H9 (cell line): Measurements from ENCODE around the gene TAGLN3. TPM values are rescaled to one million over a fixed set of nuclear protein-coding genes. Genes with fewer than 3 reads are reported as not detected.

Experiments used
- DNase-seq: peaks from one replicate; pipeline ENCODE4 v3.0.0-alpha.2; 2017
- H2AFZ ChIP-seq: one replicate; pipeline ENCODE4 v1.6.1; 2013; ENCODE audit warnings: mild to moderate bottlenecking, low read length, control low read depth, moderate library complexity
- H2AK5ac ChIP-seq: 2 replicates; pipeline ENCODE4 v1.6.1; 2013; ENCODE audit warnings: low read length, control low read depth, mixed read lengths; ENCODE audit not compliant: insufficient read length
- H2BK120ac ChIP-seq: one replicate; pipeline ENCODE4 v1.6.1; 2013; ENCODE audit warnings: low read depth, mild to moderate bottlenecking, low read length, control low read depth, inconsistent platforms; ENCODE audit not compliant: poor library complexity, severe bottlenecking
- H2BK12ac ChIP-seq: 2 replicates; pipeline ENCODE4 v1.6.1; 2013; ENCODE audit warnings: low read length, control low read depth, mixed read lengths, low read depth; ENCODE audit not compliant: insufficient read length
- H2BK15ac ChIP-seq: 2 replicates; pipeline ENCODE4 v1.6.1; 2013; ENCODE audit warnings: low read depth, low read length, control low read depth
- H2BK20ac ChIP-seq: one replicate; pipeline ENCODE4 v1.6.1; 2013; ENCODE audit warnings: low read depth, mild to moderate bottlenecking, low read length, control low read depth, inconsistent platforms; ENCODE audit not compliant: poor library complexity, severe bottlenecking
- H2BK5ac ChIP-seq: 2 replicates; pipeline ENCODE4 v1.6.1; 2013; ENCODE audit warnings: low read length, control low read depth, mixed read lengths; ENCODE audit not compliant: insufficient read length
- H3K14ac ChIP-seq: 2 replicates; pipeline ENCODE4 v1.6.1; 2013; ENCODE audit warnings: low read length, control low read depth; ENCODE audit not compliant: insufficient read depth
- H3K18ac ChIP-seq: 2 replicates; pipeline ENCODE4 v1.6.1; 2013; ENCODE audit warnings: low read depth, mild to moderate bottlenecking, mixed read lengths, low read length, control low read depth; ENCODE audit not compliant: insufficient read length
- H3K23ac ChIP-seq: 2 replicates; pipeline ENCODE4 v1.6.1; 2013; ENCODE audit warnings: low read length, control low read depth, mixed read lengths, low read depth; ENCODE audit not compliant: insufficient read length
- H3K23me2 ChIP-seq: 2 replicates; pipeline ENCODE4 v1.6.1; 2013; ENCODE audit warnings: low read depth, mild to moderate bottlenecking, mixed read lengths, low read length, control low read depth; ENCODE audit not compliant: insufficient read length, poor library complexity, severe bottlenecking
- H3K27ac ChIP-seq: 2 replicates; pipeline ENCODE4 v1.5.1; 2013; ENCODE audit warnings: low read length, control low read depth, mixed read lengths, low read depth; ENCODE audit not compliant: insufficient read length
- H3K27me3 ChIP-seq: 2 replicates; pipeline ENCODE4 v1.6.1; 2013; ENCODE audit warnings: low read length, control low read depth, inconsistent platforms; ENCODE audit not compliant: insufficient read depth
- H3K4ac ChIP-seq: 2 replicates; pipeline ENCODE4 v1.6.1; 2013; ENCODE audit warnings: low read depth, mild to moderate bottlenecking, control low read depth, inconsistent platforms, low read length, moderate library complexity
- H3K4me1 ChIP-seq: 2 replicates; pipeline ENCODE4 v1.6.1; 2013; ENCODE audit warnings: low read length, control low read depth, inconsistent platforms; ENCODE audit not compliant: insufficient read depth
- H3K4me2 ChIP-seq: 2 replicates; pipeline ENCODE4 v1.6.1; 2013; ENCODE audit warnings: low read length, control low read depth, mixed read lengths; ENCODE audit not compliant: insufficient read length, insufficient read depth
- H3K56ac ChIP-seq: 2 replicates; pipeline ENCODE4 v1.6.1; 2013; ENCODE audit warnings: low read depth, mild to moderate bottlenecking, mixed read lengths, low read length, control low read depth; ENCODE audit not compliant: insufficient read length
- H3K79me1 ChIP-seq: 2 replicates; pipeline ENCODE4 v1.6.1; 2013; ENCODE audit warnings: low read depth, mild to moderate bottlenecking, moderate library complexity, low read length, control low read depth, inconsistent platforms; ENCODE audit not compliant: insufficient read depth, poor library complexity, severe bottlenecking
- H3K79me2 ChIP-seq: 2 replicates; pipeline ENCODE4 v1.6.1; 2013; ENCODE audit warnings: low read length, control low read depth, inconsistent platforms; ENCODE audit not compliant: insufficient read depth
- H3K9ac ChIP-seq: 2 replicates; pipeline ENCODE4 v1.6.1; 2013; ENCODE audit warnings: low read length, control low read depth, mixed read lengths; ENCODE audit not compliant: insufficient read length; ENCODE audit errors: extremely low read depth
- H3K9me3 ChIP-seq: one replicate; pipeline ENCODE4 v1.6.1; 2013; ENCODE audit warnings: low read depth, low read length, inconsistent platforms; ENCODE audit not compliant: control insufficient read depth
- H3T11ph ChIP-seq: one replicate; pipeline ENCODE4 v1.6.1; 2013; ENCODE audit warnings: mild to moderate bottlenecking, low read length, control low read depth, inconsistent platforms
- H4K20me1 ChIP-seq: one replicate; pipeline ENCODE4 v1.6.1; 2013; ENCODE audit not compliant: control insufficient read depth, insufficient read length, insufficient read depth
- H4K5ac ChIP-seq: 2 replicates; pipeline ENCODE4 v1.6.1; 2013; ENCODE audit warnings: low read depth, mild to moderate bottlenecking, mixed read lengths, low read length, control low read depth; ENCODE audit not compliant: insufficient read length
- H4K8ac ChIP-seq: replicated peaks from 2 replicates; pipeline ENCODE4 v1.6.1; 2013; ENCODE audit warnings: low read length, control low read depth, mixed read lengths, low read depth; ENCODE audit not compliant: insufficient read length
- H4K91ac ChIP-seq: 2 replicates; pipeline ENCODE4 v1.6.1; 2013; ENCODE audit warnings: low read depth, mild to moderate bottlenecking, moderate library complexity, mixed read lengths, low read length, control low read depth; ENCODE audit not compliant: insufficient read length
- H3K27ac Mint-ChIP-seq, 3 experiments: 2 replicates in 2 of 3; 3 replicates in 1 of 3; pipeline ENCODE4 v1.8.0; 2020 to 2021; ENCODE audit warnings: mixed read lengths in 3 of 3, mild to moderate bottlenecking in 1 of 3, moderate library complexity in 1 of 3
- H3K27me3 Mint-ChIP-seq: 2 replicates; pipeline ENCODE4 v1.8.0; 2021; ENCODE audit warnings: low read depth, mild to moderate bottlenecking, moderate library complexity, mixed read lengths
- H3K36me3 Mint-ChIP-seq, 3 experiments: 2 replicates in 2 of 3; 3 replicates in 1 of 3; pipeline ENCODE4 v1.8.0; 2020 to 2021; ENCODE audit warnings: low read depth in 3 of 3, mixed read lengths in 3 of 3; ENCODE audit not compliant: insufficient read depth in 1 of 3
- H3K4me1 Mint-ChIP-seq, 2 experiments: 2 replicates each; pipeline ENCODE4 v1.8.0; 2020; ENCODE audit warnings: mixed read lengths in 2 of 2
- H3K4me3 Mint-ChIP-seq, 2 experiments: 2 replicates in 1 of 2; 3 replicates in 1 of 2; pipeline ENCODE4 v1.8.0; 2020 to 2021; ENCODE audit warnings: mild to moderate bottlenecking in 2 of 2, mixed read lengths in 2 of 2, moderate library complexity in 1 of 2
- H3K9me3 Mint-ChIP-seq, 2 experiments: 2 replicates in 1 of 2; 3 replicates in 1 of 2; pipeline ENCODE4 v1.8.0; 2020; ENCODE audit warnings: mild to moderate bottlenecking in 2 of 2, mixed read lengths in 2 of 2, moderate library complexity in 1 of 2
- WGBS: extraction: QIAGEN DNeasy Blood & Tissue Kit; methylation state at CpG from one replicate; pipeline ENCODE4 v1.1.7; 2013; ENCODE audit warnings: missing lambda C conversion rate, low lambda C conversion rate, mixed read lengths; ENCODE audit not compliant: insufficient read length; ENCODE audit errors: extremely low coverage; 5-methylcytosine and 5-hydroxymethylcytosine counted together
- total RNA-seq: library from RNA; stranded (reverse); gene quantifications from 2 replicates; pipeline ENCODE4 v1.2.1, GENCODE V29; 2021
- TF ChIP-seq, protein P1 (sequence below): fragments of 200-600 bp; sonication (generic); conservative IDR thresholded peaks from 3 replicates; pipeline ENCODE4 v1.8.0; 2021; ENCODE audit warnings: antibody characterized with exemption, mild to moderate bottlenecking

TAGLN3 gene
- total RNA-seq, 1 experiment from 2014 or later, result 6.4 TPM

DNA sequence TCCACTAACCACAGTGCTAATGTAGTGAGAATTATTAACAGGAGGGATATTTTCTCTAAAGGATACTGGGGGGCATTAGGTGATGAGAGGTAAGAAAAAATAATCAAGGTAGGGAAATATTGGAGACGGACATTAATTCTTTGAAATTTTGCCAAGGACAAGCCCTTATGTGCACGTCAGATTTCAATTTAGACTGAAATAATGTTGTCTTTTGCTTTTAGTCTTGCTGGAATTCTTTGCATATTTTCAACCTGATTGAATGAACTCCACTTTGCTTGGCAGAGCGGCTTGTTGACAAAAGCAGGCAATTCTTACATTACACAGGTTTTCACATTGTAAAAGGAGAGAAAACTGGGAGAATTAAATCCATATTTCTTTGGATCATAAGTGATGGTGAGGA, 62.4 kb downstream of the TAGLN3 start:
- Histone ChIP-seq H2BK15ac (no peak overlapping the region), H3K79me2 (no peaks in the 10 kb centered on the region), H4K5ac (no peak overlapping the region), H3K56ac (no peak overlapping the region), H3K18ac (no peak overlapping the region), H2AFZ (no peak overlapping the region), H4K20me1 (no peaks in the 10 kb centered on the region), H3K4ac (no peak overlapping the region), H3K14ac (no peak overlapping the region), H3T11ph (no peak overlapping the region), H3K9ac (no peak overlapping the region), H4K8ac (no peak overlapping the region), H3K27me3 (no peaks in the 10 kb centered on the region), H3K4me1 (no peaks in the 10 kb centered on the region), H3K4me2 (no peak overlapping the region), H3K79me1 (no peaks in the 10 kb centered on the region), H3K23ac (no peak overlapping the region), H3K9me3 (no peaks in the 10 kb centered on the region), H2BK12ac (no peak overlapping the region), H3K23me2 (no peaks in the 10 kb centered on the region), H4K91ac (no peak overlapping the region), H2BK120ac (no peak overlapping the region), H2AK5ac (no peak overlapping the region), H2BK5ac (no peak overlapping the region), H3K27ac (no peak overlapping the region), H2BK20ac (no peak overlapping the region)
- Mint-ChIP-seq H3K9me3 (peaks cover 4 to 10% of the 10 kb centered on the region in 2 experiments; a peak in 4 of 5 replicates), H3K27ac (no peak overlapping the region), H3K36me3 (peaks cover 0 to 5% (median 4%) of the 10 kb centered on the region in 3 experiments; a peak in 4 of 7 replicates), H3K27me3 (no peaks in the 10 kb centered on the region), H3K4me3 (no peak overlapping the region), H3K4me1 (peaks cover 7 to 15% of the 10 kb centered on the region in 2 experiments)
- WGBS, result no CpG with 5 or more reads among the region's 3 CpGs
- TF ChIP-seq, protein P1, sequence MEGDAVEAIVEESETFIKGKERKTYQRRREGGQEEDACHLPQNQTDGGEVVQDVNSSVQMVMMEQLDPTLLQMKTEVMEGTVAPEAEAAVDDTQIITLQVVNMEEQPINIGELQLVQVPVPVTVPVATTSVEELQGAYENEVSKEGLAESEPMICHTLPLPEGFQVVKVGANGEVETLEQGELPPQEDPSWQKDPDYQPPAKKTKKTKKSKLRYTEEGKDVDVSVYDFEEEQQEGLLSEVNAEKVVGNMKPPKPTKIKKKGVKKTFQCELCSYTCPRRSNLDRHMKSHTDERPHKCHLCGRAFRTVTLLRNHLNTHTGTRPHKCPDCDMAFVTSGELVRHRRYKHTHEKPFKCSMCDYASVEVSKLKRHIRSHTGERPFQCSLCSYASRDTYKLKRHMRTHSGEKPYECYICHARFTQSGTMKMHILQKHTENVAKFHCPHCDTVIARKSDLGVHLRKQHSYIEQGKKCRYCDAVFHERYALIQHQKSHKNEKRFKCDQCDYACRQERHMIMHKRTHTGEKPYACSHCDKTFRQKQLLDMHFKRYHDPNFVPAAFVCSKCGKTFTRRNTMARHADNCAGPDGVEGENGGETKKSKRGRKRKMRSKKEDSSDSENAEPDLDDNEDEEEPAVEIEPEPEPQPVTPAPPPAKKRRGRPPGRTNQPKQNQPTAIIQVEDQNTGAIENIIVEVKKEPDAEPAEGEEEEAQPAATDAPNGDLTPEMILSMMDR, result no peak
- no peak for DNase-seq

Other genes with a start within 250 kb of the TAGLN3 start
- gene PHLDB2, start 139.7 kb upstream of the TAGLN3 start, total RNA-seq, result 13.2 and 14.1 TPM in 2 replicates
- gene ABHD10, start 19.9 kb upstream of the TAGLN3 start, total RNA-seq, result 21.8 and 28.4 TPM in 2 replicates
- gene TMPRSS7, start 35.8 kb downstream of the TAGLN3 start, total RNA-seq, result not detected in 2 replicates
- gene C3orf52, start 87.5 kb downstream of the TAGLN3 start, total RNA-seq, result 11.1 and 11.2 TPM in 2 replicates
- gene GCSAM, start 134.3 kb downstream of the TAGLN3 start, total RNA-seq, result not detected in 2 replicates